ENCODE data around the gene INVS. TPM values are rescaled to one million over a fixed set of nuclear protein-coding genes. Genes with fewer than 3 reads are reported as not detected.

The INVS gene
- total and polyA plus RNA-seq, 2 of the 13 experiments (the other 11 are each of a cell fraction or from before 2014, with no cell fraction given): 11.3 to 16.3 TPM

- TF ChIP-seq ZBTB26 (CRISPR knock-in tag; IDR thresholded peaks at IDR 0.05; ENCODE audit: borderline replicate concordance) (no peak), ZNF883 (CRISPR knock-in tag; IDR thresholded peaks at IDR 0.05; ENCODE audit: not compliant biosample characterization) (peak; percentile 69), RAD21 (CRISPR knock-in tag; IDR thresholded peaks at IDR 0.05) (0 out of 2 replicates have a peak, but pooled peaks have one; percentile 9), ZNF557 (CRISPR knock-in tag; IDR thresholded peaks at IDR 0.05) (no peak), ZNF180 (CRISPR knock-in tag; IDR thresholded peaks at IDR 0.05; ENCODE audit: borderline replicate concordance, low read depth) (no peak), ZFP36L1 (CRISPR knock-in tag; IDR thresholded peaks at IDR 0.05) (no peak), ZKSCAN8 (CRISPR knock-in tag; IDR thresholded peaks at IDR 0.05; ENCODE audit: borderline replicate concordance) (peak; percentile 31; the same call in 1 of the 2 replicates), SIN3B (IDR thresholded peaks at IDR 0.05; ENCODE audit: low read length) (no peak), TAF1 (CRISPR knock-in tag; IDR thresholded peaks at IDR 0.05) (no peak), ZBTB49 (CRISPR knock-in tag; IDR thresholded peaks at IDR 0.05; ENCODE audit: borderline replicate concordance) (no peak), STAG1 (CRISPR knock-in tag; IDR thresholded peaks at IDR 0.05) (no peak), ZNF766 (CRISPR knock-in tag; IDR thresholded peaks at IDR 0.05; ENCODE audit: borderline replicate concordance) (no peak), GATAD2A (CRISPR knock-in tag; IDR thresholded peaks at IDR 0.05) (no peak), RNF2 (conservative IDR thresholded peaks at IDR 0.05; ENCODE audit: low read depth) (no peak), MYNN (CRISPR knock-in tag; IDR thresholded peaks at IDR 0.05; ENCODE audit: low read depth) (no peak), TEAD3 (CRISPR knock-in tag; optimal IDR thresholded peaks at IDR 0.05; ENCODE audit: borderline replicate concordance) (peak; percentile 6), ZXDC (CRISPR knock-in tag; IDR thresholded peaks at IDR 0.05) (no peak), ZNF33A (CRISPR knock-in tag; IDR thresholded peaks at IDR 0.05; ENCODE audit: borderline replicate concordance) (no peak), CBX2 (IDR thresholded peaks at IDR 0.05; ENCODE audit: low read depth, low read length) (no peak), CBX2 (CRISPR knock-in tag; IDR thresholded peaks at IDR 0.05; ENCODE audit: low read depth) (no peak), SKI (IDR thresholded peaks at IDR 0.05; ENCODE audit: partially characterized antibody) (no peak), REXO4 (CRISPR knock-in tag; IDR thresholded peaks at IDR 0.05; ENCODE audit: borderline replicate concordance) (no peak), BRD4 (CRISPR knock-in tag; IDR thresholded peaks at IDR 0.05) (no peak), ZNF891 (CRISPR knock-in tag; IDR thresholded peaks at IDR 0.05) (0 out of 2 replicates have a peak, but pooled peaks have one; percentile 38), ATAD3A (CRISPR knock-in tag; IDR thresholded peaks at IDR 0.05) (no peak), KAT8 (CRISPR knock-in tag; IDR thresholded peaks at IDR 0.05) (no peak)
Observed at GRCh38 chr9:100098046-100098886, 777 bp upstream of the INVS start (continued).

Measured in HepG2 (cell line).